Right lobe of liver (tissue), 6 donors: ENCODE measurements around the gene TSR1. TPM values are rescaled to one million over a fixed set of nuclear protein-coding genes. Genes with fewer than 3 reads are reported as not detected.

ENCODE experiments used
- ATAC-seq, 4 donors: fragments of 200-7000 bp; cut with Tn5 transposase; one replicate each; pipeline ENCODE4 v1.9.1; 2020; ENCODE audit warnings: mild to moderate bottlenecking in 4 of 4, moderate library complexity in 4 of 4
- DNase-seq, 3 donors: peaks; one replicate each; pipeline ENCODE4 v3.0.0-alpha.2; 2020
- H3K27ac ChIP-seq, 3 donors: fragments of 200-600 bp; one replicate each; pipeline ENCODE4 v1.8.0; 2022
- H3K27me3 ChIP-seq, 2 donors: fragments of 200-600 bp; one replicate each; pipeline ENCODE4 v1.8.0; 2022
- H3K36me3 ChIP-seq, 4 donors: fragments of 200-600 bp; sonication (generic) in 1 of 4; one replicate each; pipeline versions ENCODE4 v1.5.1 to v1.8.0; 2017 to 2022; ENCODE audit warnings: control low read depth in 1 of 4
- H3K4me1 ChIP-seq, 4 donors: fragments of 200-600 bp; sonication (generic) in 1 of 4; one replicate each; pipeline versions ENCODE4 v1.5.1 to v1.8.0; 2017 to 2022; ENCODE audit warnings: control low read depth in 1 of 4
- H3K4me3 ChIP-seq, 3 donors: fragments of 200-600 bp; one replicate each; pipeline ENCODE4 v1.8.0; 2022
- H3K9me3 ChIP-seq, 4 donors: fragments of 200-600 bp; sonication (generic) in 1 of 4; one replicate each; pipeline versions ENCODE4 v1.5.1 to v1.8.0; 2017 to 2022; ENCODE audit warnings: control low read depth in 1 of 4
- POLR2A ChIP-seq: fragments of 450-650 bp; IDR thresholded peaks from one replicate; pipeline ENCODE4 v1.6.1; 2017; ENCODE audit warnings: antibody characterized with exemption, mild to moderate bottlenecking
- WGBS: methylation state at CpG from one replicate; pipeline ENCODE4 v1.1.6; 2018; ENCODE audit warnings: low coverage, low lambda C conversion rate; ENCODE audit not compliant: insufficient coverage; ENCODE audit errors: missing lambda C conversion rate; 5-methylcytosine and 5-hydroxymethylcytosine counted together
- intact Hi-C, 2 donors: fragments of 100-400 bp; cut with DNase I; formaldehyde crosslinking; loops; one replicate each; pipeline versions ENCODE4 v1.11.2 to v1.14.1; 2022
- total RNA-seq, 6 experiments: library from RNA; depleted of rRNA in 2 of 6; stranded (reverse); fragments of >200 nt in 2 of 6; fragmentation: NEBNext Ultra II Directional in 3 of 6; extraction: Animal tissue kit (Norgen Biotek cat#: 25700) in 3 of 6; gene quantifications; one replicate each; pipeline versions ENCODE4 v1.1.0 to v1.2.4, GENCODE V29; 2016 to 2023
- TF ChIP-seq, protein P1 (sequence below), 4 donors: fragments of 200-600 bp in 3 of 4; fragments of 450-650 bp in 1 of 4; IDR thresholded peaks; one replicate each; pipeline versions ENCODE4 v1.5.1 to v1.8.0; 2016 to 2022; ENCODE audit warnings: antibody characterized with exemption in 4 of 4, mild to moderate bottlenecking in 2 of 4
- donor health status: DM: no; HTN: yes; CAD: no.
- donor health status: DM: no; HTN: no; CAD: no.
- donor health status: DM: no; HTN: no; CAD: no.
- donor health status: DM: no; HTN: yes; CAD: no.
- donor health status: DM: no; HTN: yes; CAD: no.

The TSR1 gene
- total RNA-seq, 6 experiments from 2014 or later, result 9.7 to 26.2 (median 13.1) TPM

DNA sequence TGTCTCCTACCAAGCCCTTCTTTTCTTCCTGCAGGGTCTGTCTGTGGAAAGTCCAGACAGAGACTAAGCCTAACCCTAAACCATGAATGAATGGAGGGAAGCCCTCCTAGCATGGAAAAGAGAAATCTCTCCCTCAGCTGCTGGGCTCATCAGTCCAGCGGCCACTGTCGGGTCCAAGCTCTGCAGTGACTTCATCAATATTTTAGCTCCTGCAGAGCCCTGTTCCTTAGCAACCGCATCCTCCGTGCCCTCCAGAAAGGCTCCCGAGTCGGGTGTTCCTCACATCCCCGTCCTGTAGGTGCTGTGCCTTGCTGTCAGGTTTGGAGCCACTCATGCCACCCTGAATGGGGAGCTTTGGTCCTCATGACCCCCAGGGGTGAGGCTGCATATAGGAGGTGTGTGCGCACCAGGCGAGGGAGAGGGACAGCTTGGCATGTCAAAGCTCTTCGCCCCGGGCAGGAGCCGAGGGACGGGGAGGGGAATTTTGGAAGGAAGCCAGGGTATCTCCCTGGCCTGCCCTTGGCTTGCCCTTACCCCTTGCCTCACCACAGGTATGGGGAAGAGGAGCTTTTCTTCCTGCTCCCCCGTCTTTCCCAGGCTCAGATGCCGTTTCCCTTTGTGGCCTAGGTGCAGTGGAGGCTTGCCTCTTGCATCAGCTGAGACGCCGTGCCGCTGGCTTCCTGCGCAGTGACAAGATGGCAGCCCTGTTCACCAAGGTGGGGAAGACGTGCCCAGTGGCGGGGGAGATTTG, 24.9 kb upstream of the TSR1 start:
- no peak overlapping the region for H3K4me3 ChIP-seq
- H3K9me3 ChIP-seq, result no peaks in the 10 kb centered on the region
- DNase-seq, result no peak
- H3K27ac ChIP-seq, result no peak overlapping the region
- TF ChIP-seq, protein P1, sequence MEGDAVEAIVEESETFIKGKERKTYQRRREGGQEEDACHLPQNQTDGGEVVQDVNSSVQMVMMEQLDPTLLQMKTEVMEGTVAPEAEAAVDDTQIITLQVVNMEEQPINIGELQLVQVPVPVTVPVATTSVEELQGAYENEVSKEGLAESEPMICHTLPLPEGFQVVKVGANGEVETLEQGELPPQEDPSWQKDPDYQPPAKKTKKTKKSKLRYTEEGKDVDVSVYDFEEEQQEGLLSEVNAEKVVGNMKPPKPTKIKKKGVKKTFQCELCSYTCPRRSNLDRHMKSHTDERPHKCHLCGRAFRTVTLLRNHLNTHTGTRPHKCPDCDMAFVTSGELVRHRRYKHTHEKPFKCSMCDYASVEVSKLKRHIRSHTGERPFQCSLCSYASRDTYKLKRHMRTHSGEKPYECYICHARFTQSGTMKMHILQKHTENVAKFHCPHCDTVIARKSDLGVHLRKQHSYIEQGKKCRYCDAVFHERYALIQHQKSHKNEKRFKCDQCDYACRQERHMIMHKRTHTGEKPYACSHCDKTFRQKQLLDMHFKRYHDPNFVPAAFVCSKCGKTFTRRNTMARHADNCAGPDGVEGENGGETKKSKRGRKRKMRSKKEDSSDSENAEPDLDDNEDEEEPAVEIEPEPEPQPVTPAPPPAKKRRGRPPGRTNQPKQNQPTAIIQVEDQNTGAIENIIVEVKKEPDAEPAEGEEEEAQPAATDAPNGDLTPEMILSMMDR (IDR thresholded peaks at IDR 0.05), result no peak
- TF ChIP-seq POLR2A, result no peak
- intact Hi-C loops, result no loop called here
- WGBS, result 71% methylated on average over 10 of the region's 21 CpGs
- no peaks in the 10 kb centered on the region for H3K27me3 ChIP-seq
- H3K4me1 ChIP-seq, result no peaks in the 10 kb centered on the region
- no peak for ATAC-seq
- H3K36me3 ChIP-seq, result peaks cover 0 to 2% (median 0%) of the 10 kb centered on the region in 4 donors

DNA sequence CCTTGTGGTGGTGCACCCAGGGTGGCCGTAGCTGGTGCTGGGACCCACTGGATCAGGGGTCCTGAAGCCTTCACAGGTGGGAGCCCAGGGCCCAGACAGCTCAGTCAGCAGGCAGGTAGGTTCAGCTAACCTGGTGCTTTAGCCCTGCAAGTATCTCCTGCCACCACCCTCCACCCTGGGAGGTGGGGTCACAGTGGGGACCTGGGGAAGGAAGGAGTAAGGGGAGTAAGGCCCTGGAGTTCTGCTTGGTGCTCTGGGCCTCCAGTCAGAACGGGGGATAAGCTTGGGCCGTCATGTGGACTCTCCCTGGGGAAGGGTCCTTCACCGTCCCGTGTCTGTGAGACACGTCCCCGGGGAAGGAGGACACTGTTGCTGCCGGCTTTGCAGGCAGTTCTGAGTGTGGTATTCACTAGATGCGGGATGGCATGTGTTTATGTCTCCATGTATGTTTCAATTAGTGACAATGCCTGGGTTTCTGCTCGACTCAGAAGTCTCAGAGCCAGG, 21.7 kb upstream of the TSR1 start:
- Histone ChIP-seq H3K27ac (no peak overlapping the region), H3K4me3 (no peak overlapping the region), H3K27me3 (no peaks in the 10 kb centered on the region), H3K4me1 (peaks cover 0 to 1% (median 0%) of the 10 kb centered on the region in 4 donors), H3K36me3 (no peaks in the 10 kb centered on the region), H3K9me3 (no peaks in the 10 kb centered on the region)
- DNase-seq (no peak), ATAC-seq (no peak)
- 95% methylated on average over 4 of the region's 10 CpGs for WGBS
- TF ChIP-seq POLR2A, result no peak
- TF ChIP-seq, protein P1 (IDR thresholded peaks at IDR 0.05), result no peak
- intact Hi-C loops, result no loop called here

DNA sequence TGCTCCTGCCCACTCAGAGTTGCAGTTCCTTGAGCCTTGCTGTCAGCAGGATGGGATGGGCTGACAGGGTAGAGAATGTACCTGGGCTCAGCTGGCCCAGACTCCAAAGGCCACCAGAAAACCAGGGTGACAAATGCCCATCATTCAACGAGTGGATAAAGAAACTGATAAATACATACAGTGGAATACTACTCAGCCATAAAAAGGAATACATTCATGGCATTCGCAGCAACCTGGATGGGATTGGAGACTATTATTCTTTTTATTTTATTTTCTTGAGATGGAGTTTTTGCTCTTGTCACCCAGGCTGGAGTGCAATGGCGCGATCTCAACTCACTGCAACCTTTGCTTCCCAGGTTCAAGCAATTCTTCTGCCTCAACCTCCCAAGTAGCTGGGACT, 21.0 kb upstream of the TSR1 start:
- DNase-seq (no peak), ATAC-seq (no peak)
- intact Hi-C loops, result no loop called here
- H3K27me3 ChIP-seq, result no peaks in the 10 kb centered on the region
- no peak overlapping the region for H3K27ac ChIP-seq
- H3K36me3 ChIP-seq, result no peaks in the 10 kb centered on the region
- no peaks in the 10 kb centered on the region for H3K9me3 ChIP-seq
- no peak overlapping the region for H3K4me3 ChIP-seq
- no peak for TF ChIP-seq POLR2A
- TF ChIP-seq, protein P1 (IDR thresholded peaks at IDR 0.05), result no peak
- peaks cover 0 to 2% (median 0%) of the 10 kb centered on the region in 4 donors for H3K4me1 ChIP-seq
- WGBS, result 86% methylated on average over 4 of the region's 4 CpGs

DNA sequence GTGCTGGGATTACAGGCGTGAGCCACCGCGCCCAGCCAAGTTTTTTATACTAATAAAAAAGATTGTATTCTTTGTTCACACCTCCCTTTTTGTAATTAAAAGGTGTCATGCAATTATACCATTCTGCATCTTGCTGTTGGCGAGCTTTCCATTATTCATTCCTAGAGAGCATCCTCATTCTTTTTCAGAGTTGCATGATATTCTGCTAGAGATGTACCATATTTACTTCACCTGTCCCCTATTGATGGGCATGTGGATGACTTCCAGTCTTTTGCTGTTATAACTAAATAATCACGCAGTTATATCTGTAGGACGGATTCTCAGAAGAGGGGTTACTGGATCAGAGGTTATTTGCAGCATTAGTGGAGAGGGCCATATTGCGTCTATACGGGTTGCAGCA, 18.1 kb upstream of the TSR1 start:
- ATAC-seq (no peak), DNase-seq (no peak)
- Histone ChIP-seq H3K9me3 (no peaks in the 10 kb centered on the region), H3K27me3 (no peaks in the 10 kb centered on the region), H3K27ac (no peak overlapping the region), H3K4me1 (peaks cover 0 to 2% (median 0%) of the 10 kb centered on the region in 4 donors), H3K36me3 (no peaks in the 10 kb centered on the region), H3K4me3 (no peak overlapping the region)
- TF ChIP-seq, protein P1 (IDR thresholded peaks at IDR 0.05), result no peak
- no peak for TF ChIP-seq POLR2A
- WGBS, result 75% methylated on average over 8 of the region's 8 CpGs
- intact Hi-C loops, result no loop called here
